Fibroblast of lung (primary cell): Measurements from ENCODE around the gene DMGDH. TPM values are rescaled to one million over a fixed set of nuclear protein-coding genes. Genes with fewer than 3 reads are reported as not detected.

Source experiments
- DNase-seq, 2 donors: peaks; one replicate each; pipeline versions ENCODE4 v3.0.0 to v3.0.0-alpha.2; 2010; ENCODE audit warnings: low read depth in 2 of 2
- H2AFZ ChIP-seq: 2 replicates; pipeline ENCODE4 v1.5.1; 2012; ENCODE audit warnings: low read length, control low read depth, inconsistent platforms
- H3K27ac ChIP-seq: 2 replicates; pipeline ENCODE4 v1.5.1; 2011; ENCODE audit warnings: low read length, control low read depth; ENCODE audit not compliant: insufficient read depth
- H3K27me3 ChIP-seq: 2 replicates; pipeline ENCODE4 v1.5.1; 2011; ENCODE audit warnings: mild to moderate bottlenecking, low read length; ENCODE audit not compliant: control insufficient read depth, insufficient read depth
- H3K36me3 ChIP-seq: 2 replicates; pipeline ENCODE4 v1.5.1; 2011; ENCODE audit warnings: low read length; ENCODE audit not compliant: control insufficient read depth, insufficient read depth
- H3K4me1 ChIP-seq: 2 replicates; pipeline ENCODE4 v1.5.1; 2011; ENCODE audit warnings: low read length; ENCODE audit not compliant: control insufficient read depth, insufficient read depth; ENCODE audit errors: extremely low read depth
- H3K4me2 ChIP-seq: 2 replicates; pipeline ENCODE4 v1.5.1; 2011; ENCODE audit warnings: low read length, control low read depth; ENCODE audit not compliant: insufficient read depth; ENCODE audit errors: extremely low read depth
- H3K4me3 ChIP-seq, 4 experiments: fragments of 200-600 bp in 1 of 4; sonication (generic) in 1 of 4; replicated peaks in 1 of 4; 2 replicates each; pipeline ENCODE4 v1.5.1; 2011 to 2016; ENCODE audit warnings: low read length in 4 of 4, low read depth in 3 of 4, mild to moderate bottlenecking in 3 of 4, control low read depth in 2 of 4, inconsistent platforms in 1 of 4, mixed read lengths in 1 of 4; ENCODE audit not compliant: insufficient read depth in 1 of 4; ENCODE audit errors: control extremely low read depth in 1 of 4
- H3K79me2 ChIP-seq: 2 replicates; pipeline ENCODE4 v1.5.1; 2012; ENCODE audit warnings: mild to moderate bottlenecking, low read length, inconsistent platforms; ENCODE audit not compliant: control insufficient read depth, insufficient read depth
- H3K9ac ChIP-seq: 2 replicates; pipeline ENCODE4 v1.5.1; 2011; ENCODE audit warnings: mild to moderate bottlenecking, low read length, control low read depth; ENCODE audit not compliant: insufficient read depth
- H3K9me3 ChIP-seq: 2 replicates; pipeline ENCODE4 v1.5.1; 2012; ENCODE audit warnings: low read depth, low read length; ENCODE audit not compliant: control insufficient read depth, insufficient read depth
- H4K20me1 ChIP-seq: 2 replicates; pipeline ENCODE4 v1.5.1; 2011; ENCODE audit warnings: low read length; ENCODE audit not compliant: control insufficient read depth, insufficient read depth; ENCODE audit errors: extremely low read depth
- EZH2 ChIP-seq: IDR thresholded peaks from 2 replicates; pipeline ENCODE4 v1.5.1; 2012; ENCODE audit warnings: low read length, control low read depth, mild to moderate bottlenecking; ENCODE audit errors: missing control alignments
- polyA plus RNA-seq, 2 donors: library from polyadenylated mRNA; depleted of rRNA in 1 of 2; stranded (reverse) in 1 of 2; unstranded in 1 of 2; fragments of >200 nt; gene quantifications; 2 replicates each; pipeline ENCODE4 v1.2.1, GENCODE V29; 2011 to 2012; ENCODE audit warnings: missing spikeins in 1 of 2
- total RNA-seq: library from RNA; depleted of rRNA; stranded (reverse); fragments of >200 nt; gene quantifications from 2 replicates; pipeline ENCODE4 v1.2.1, GENCODE V29; 2014
- TF ChIP-seq, protein P1 (sequence below), 2 donors: IDR thresholded peaks in 1 of 2; conservative IDR thresholded peaks in 1 of 2; 1 replicate in 1 of 2; 2 replicates in 1 of 2; pipeline ENCODE4 v1.5.1; 2011 to 2012; ENCODE audit warnings: low read length in 2 of 2, control low read depth in 1 of 2, inconsistent platforms in 1 of 2, low read depth in 1 of 2, mild to moderate bottlenecking in 1 of 2

Gene DMGDH
- total and polyA plus RNA-seq, 2 donors (not counting 1 experiment from before 2014, with no cell fraction given): 0.89 to 7.9 TPM

DNA sequence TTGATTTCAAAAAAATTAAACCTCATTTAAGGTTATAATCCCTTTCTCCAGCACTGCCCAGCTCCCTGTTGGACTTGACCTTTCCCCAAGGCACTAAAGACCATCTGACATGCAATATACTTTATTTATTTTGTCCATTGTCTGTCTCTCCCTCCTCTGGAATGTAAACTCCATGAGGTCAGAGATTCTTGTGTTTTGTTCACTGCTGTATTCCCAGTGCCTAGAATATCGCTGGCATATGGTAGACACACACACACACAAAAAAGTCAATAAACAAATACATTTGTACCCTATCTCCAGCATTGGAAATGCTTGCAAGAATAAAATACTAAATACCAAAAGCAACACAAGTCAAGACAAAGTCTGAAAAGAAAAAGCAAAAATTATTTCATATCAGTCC, 67.1 kb downstream of the DMGDH start:
- no peak overlapping the region for H2AFZ ChIP-seq

DNA sequence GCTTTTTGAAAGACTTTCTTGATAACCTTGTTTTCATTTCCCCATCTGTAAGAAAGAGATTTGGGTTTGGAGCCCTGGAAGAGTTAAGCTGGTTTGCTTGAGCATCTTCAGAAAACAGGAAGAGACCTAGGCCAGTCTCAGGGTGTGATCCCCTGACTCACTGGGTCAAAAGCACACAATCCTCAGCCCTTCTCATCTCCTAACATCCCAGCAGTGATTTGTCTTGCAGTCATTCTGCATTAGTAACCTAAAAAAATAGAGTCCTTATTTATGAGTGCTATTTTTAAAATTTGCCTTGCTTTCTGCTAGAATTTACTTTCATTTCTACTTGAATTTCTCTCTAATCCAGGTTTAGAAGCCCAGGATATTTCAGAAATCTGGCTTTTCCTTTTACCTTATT, 68.0 kb downstream of the DMGDH start:
- no peaks in the 10 kb centered on the region for H4K20me1 ChIP-seq
- H3K4me3 ChIP-seq: no peak overlapping the region
- H3K79me2 ChIP-seq: no peaks in the 10 kb centered on the region
- no peak for TF ChIP-seq EZH2
- TF ChIP-seq, protein P1, sequence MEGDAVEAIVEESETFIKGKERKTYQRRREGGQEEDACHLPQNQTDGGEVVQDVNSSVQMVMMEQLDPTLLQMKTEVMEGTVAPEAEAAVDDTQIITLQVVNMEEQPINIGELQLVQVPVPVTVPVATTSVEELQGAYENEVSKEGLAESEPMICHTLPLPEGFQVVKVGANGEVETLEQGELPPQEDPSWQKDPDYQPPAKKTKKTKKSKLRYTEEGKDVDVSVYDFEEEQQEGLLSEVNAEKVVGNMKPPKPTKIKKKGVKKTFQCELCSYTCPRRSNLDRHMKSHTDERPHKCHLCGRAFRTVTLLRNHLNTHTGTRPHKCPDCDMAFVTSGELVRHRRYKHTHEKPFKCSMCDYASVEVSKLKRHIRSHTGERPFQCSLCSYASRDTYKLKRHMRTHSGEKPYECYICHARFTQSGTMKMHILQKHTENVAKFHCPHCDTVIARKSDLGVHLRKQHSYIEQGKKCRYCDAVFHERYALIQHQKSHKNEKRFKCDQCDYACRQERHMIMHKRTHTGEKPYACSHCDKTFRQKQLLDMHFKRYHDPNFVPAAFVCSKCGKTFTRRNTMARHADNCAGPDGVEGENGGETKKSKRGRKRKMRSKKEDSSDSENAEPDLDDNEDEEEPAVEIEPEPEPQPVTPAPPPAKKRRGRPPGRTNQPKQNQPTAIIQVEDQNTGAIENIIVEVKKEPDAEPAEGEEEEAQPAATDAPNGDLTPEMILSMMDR (conservative IDR thresholded peaks at IDR 0.05 in 1 of 2, IDR thresholded peaks at IDR 0.05 in 1 of 2; ENCODE audit: low read depth in 1 of 2, low read length in 2 of 2): no peak
- H3K4me1 ChIP-seq: peaks cover 8% of the 10 kb centered on the region
- peak overlapping the region; percentile 37 for H2AFZ ChIP-seq
- no peaks in the 10 kb centered on the region for H3K36me3 ChIP-seq
- H3K4me2 ChIP-seq: peak overlapping the region; percentile 28
- no peaks in the 10 kb centered on the region for H3K27me3 ChIP-seq
- H3K9ac ChIP-seq: no peak overlapping the region
- peak in 1 of 2 donors; percentile 23 for DNase-seq
- H3K9me3 ChIP-seq: no peaks in the 10 kb centered on the region
- H3K27ac ChIP-seq: no peak overlapping the region

More for the DNA sequence above, 67.1 kb downstream of the DMGDH start:
- no peak for TF ChIP-seq EZH2
- TF ChIP-seq, protein P1 (conservative IDR thresholded peaks at IDR 0.05 in 1 of 2, IDR thresholded peaks at IDR 0.05 in 1 of 2; ENCODE audit: low read depth in 1 of 2, low read length in 2 of 2): no peak
- Histone ChIP-seq H3K79me2 (no peaks in the 10 kb centered on the region), H3K4me3 (no peak overlapping the region), H3K9ac (no peak overlapping the region), H3K27ac (no peak overlapping the region), H3K36me3 (no peaks in the 10 kb centered on the region), H3K4me1 (peaks cover 8% of the 10 kb centered on the region), H3K4me2 (no peak overlapping the region), H4K20me1 (no peaks in the 10 kb centered on the region), H3K27me3 (no peaks in the 10 kb centered on the region), H3K9me3 (no peaks in the 10 kb centered on the region)
- DNase-seq: no peak

DNA sequence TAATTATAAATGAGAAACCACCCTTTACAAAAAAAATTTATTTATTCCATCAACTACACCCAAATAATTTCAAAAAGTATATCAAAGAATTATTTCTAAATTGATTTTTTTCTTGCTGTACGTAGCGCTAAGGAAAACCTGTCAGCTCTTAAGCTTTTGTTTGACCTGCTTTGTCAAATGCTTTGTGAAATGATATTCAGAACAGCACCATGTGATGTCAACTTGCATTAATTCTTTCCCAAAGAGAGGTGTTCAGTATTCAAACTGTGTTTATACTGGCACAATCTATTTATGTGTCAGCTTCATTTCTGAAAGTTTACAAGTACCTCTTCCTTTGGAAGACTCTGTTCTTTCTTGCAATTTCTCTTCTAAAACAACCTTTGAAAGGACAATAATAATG, 72.4 kb downstream of the DMGDH start:
- Histone ChIP-seq H4K20me1 (no peaks in the 10 kb centered on the region), H3K27ac (no peak overlapping the region), H3K9ac (no peak overlapping the region), H3K4me1 (peaks cover 6% of the 10 kb centered on the region), H3K4me3 (no peak overlapping the region), H3K27me3 (no peaks in the 10 kb centered on the region), H3K9me3 (no peaks in the 10 kb centered on the region), H2AFZ (no peak overlapping the region), H3K36me3 (no peaks in the 10 kb centered on the region), H3K79me2 (no peaks in the 10 kb centered on the region), H3K4me2 (no peak overlapping the region)
- TF ChIP-seq EZH2: no peak
- TF ChIP-seq, protein P1 (conservative IDR thresholded peaks at IDR 0.05 in 1 of 2, IDR thresholded peaks at IDR 0.05 in 1 of 2; ENCODE audit: low read depth in 1 of 2, low read length in 2 of 2): no peak
- DNase-seq: no peak
